Activated CD8-positive, alpha-beta T cell treated with anti-CD3 and anti-CD28 coated beads, Interleukin-2, amount 10 ng/mL, durations not matched to agents 7 days and 5 days (primary cell): ENCODE results near the gene TELO2. TPM values are rescaled to one million over a fixed set of nuclear protein-coding genes. Genes with fewer than 3 reads are reported as not detected.
"Not testable (repeated sequence)": the region's sequence is repeated elsewhere in the genome, so short reads cannot be mapped to it uniquely, and the experiment has no call there.

Source experiments
- ATAC-seq: fragments of 150-1000 bp; cut with Tn5 transposase; one replicate; pipeline ENCODE4 v1.10.0; 2021; ENCODE audit warnings: moderate library complexity
- CTCF ChIA-PET: fragments of 350-600 bp; sonication (Branson Sonifier 250); formaldehyde crosslinking; loops from one replicate; lab custom pipeline; 2021; ENCODE audit warnings: antibody characterized with exemption; lab: Charles Lee
- POLR2A ChIA-PET: fragments of 350-600 bp; sonication (Branson Sonifier 250); formaldehyde crosslinking; loops from one replicate; lab custom pipeline; 2021; ENCODE audit warnings: antibody characterized with exemption; lab: Charles Lee
- DNase-seq: peaks from one replicate; pipeline ENCODE4 v3.0.0-alpha.2; 2020
- H3K27ac Mint-ChIP-seq: one replicate; pipeline ENCODE4 v1.8.0; 2021; ENCODE audit warnings: mild to moderate bottlenecking, mixed read lengths
- H3K27me3 Mint-ChIP-seq: one replicate; pipeline ENCODE4 v1.8.0; 2021; ENCODE audit warnings: low read depth, mixed read lengths
- H3K36me3 Mint-ChIP-seq: one replicate; pipeline ENCODE4 v1.8.0; 2021; ENCODE audit warnings: low read depth, mixed read lengths
- H3K4me1 Mint-ChIP-seq: one replicate; pipeline ENCODE4 v1.8.0; 2021; ENCODE audit warnings: low read depth, mixed read lengths
- H3K4me3 Mint-ChIP-seq: one replicate; pipeline ENCODE4 v1.8.0; 2021; ENCODE audit warnings: mild to moderate bottlenecking, mixed read lengths
- H3K9me3 Mint-ChIP-seq: one replicate; pipeline ENCODE4 v1.8.0; 2022; ENCODE audit warnings: mixed read lengths; ENCODE audit not compliant: insufficient read depth
- total RNA-seq, 2 experiments: library from RNA; stranded (reverse); gene quantifications; one replicate each; pipeline ENCODE4 v1.2.3, GENCODE V29; 2021

The TELO2 gene
- total RNA-seq, 2 experiments from 2014 or later, result 70.1 to 73.3 TPM

DNA sequence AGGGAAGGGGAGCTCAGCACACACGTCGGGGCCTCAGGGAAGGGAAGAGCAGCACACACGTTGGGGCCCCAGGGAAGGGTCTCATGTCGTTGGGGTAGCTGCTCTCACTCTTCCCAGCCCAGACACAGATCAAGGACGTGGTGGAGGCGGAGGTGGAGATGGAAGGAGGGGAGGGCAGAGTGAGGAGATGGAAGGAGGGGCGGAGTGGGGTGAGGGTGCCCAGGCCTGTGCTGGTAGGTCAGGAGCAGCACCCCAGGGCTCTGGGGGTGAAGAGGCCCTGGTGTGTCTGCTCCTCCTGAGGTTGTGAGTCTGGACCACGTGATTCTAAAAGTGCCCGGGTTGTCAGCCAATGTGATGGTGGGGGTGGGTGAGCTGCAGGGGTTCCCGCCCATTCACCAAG lies 33.2 kb upstream of the TELO2 start:
- DNase-seq, result no peak
- Mint-ChIP-seq H3K4me1 (peaks cover 4% of the 10 kb centered on the region), H3K36me3 (no peaks in the 10 kb centered on the region), H3K27ac (no peak overlapping the region), H3K27me3 (no peaks in the 10 kb centered on the region), H3K4me3 (no peak overlapping the region), H3K9me3 (no peaks in the 10 kb centered on the region)
- ChIA-PET POLR2A (no interaction called here), CTCF (interaction anchor here (0.5 to 0.6 kb wide), 2 partner anchors 80 to 470 kb away, joined by 3 read pairs; no protein-coding TSS in a partner anchor)
- ATAC-seq, result no peak

DNA sequence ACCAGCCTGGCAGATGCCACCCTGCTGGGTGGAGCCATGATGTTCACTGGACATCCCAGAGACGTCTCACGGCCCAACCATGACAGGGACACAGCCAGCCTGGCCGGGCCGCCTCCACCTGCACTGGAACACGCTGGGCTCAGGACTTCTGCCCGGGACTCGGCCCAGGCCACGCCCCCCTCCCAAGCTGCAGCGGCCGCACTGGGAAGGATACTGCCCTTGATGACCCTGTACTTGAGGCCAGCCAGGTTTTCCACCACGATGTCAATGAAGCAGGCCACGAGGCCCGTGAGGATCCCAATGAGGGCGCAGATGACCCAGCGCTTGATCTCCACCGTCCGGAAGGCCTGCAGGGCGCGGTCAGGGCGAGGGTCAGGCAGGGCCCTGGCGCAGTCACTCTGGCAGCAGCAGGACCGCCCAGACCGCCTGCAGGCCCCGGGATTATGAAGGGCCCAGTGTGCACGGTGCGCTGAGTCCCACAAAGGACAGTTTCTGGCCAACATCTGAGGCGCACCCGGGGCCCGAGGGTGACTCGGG lies 32.5 kb upstream of the TELO2 start:
- no peak overlapping the region for H3K4me3 Mint-ChIP-seq
- CTCF ChIA-PET, result no interaction called here
- no peak overlapping the region for H3K27ac Mint-ChIP-seq
- H3K36me3 Mint-ChIP-seq, result no peaks in the 10 kb centered on the region
- H3K9me3 Mint-ChIP-seq, result no peaks in the 10 kb centered on the region
- ATAC-seq (no peak), DNase-seq (no peak)
- POLR2A ChIA-PET, result no interaction called here
- peaks cover 4% of the 10 kb centered on the region for H3K4me1 Mint-ChIP-seq
- H3K27me3 Mint-ChIP-seq, result no peaks in the 10 kb centered on the region

DNA sequence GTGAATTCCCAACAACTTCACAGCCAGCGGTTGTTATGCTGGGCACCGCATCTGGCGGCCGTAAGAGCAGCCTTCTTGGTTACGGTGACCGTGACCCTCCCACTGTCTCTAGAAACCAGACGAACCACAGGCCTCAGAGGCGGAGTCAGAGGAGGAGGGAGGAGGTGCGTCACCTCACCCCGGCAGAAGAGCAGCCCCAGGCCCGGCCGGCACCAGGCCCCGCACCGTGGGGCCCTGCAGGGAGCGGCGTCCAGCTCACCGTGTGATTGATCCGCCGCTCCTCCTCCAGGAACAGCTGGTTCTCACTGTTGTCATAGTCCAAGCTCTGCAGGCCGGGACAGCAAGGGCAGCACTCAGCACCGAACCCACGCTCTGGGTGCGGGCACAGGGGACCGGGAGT lies 32.0 kb upstream of the TELO2 start:
- CTCF ChIA-PET, result no interaction called here
- no peaks in the 10 kb centered on the region for H3K36me3 Mint-ChIP-seq

DNA sequence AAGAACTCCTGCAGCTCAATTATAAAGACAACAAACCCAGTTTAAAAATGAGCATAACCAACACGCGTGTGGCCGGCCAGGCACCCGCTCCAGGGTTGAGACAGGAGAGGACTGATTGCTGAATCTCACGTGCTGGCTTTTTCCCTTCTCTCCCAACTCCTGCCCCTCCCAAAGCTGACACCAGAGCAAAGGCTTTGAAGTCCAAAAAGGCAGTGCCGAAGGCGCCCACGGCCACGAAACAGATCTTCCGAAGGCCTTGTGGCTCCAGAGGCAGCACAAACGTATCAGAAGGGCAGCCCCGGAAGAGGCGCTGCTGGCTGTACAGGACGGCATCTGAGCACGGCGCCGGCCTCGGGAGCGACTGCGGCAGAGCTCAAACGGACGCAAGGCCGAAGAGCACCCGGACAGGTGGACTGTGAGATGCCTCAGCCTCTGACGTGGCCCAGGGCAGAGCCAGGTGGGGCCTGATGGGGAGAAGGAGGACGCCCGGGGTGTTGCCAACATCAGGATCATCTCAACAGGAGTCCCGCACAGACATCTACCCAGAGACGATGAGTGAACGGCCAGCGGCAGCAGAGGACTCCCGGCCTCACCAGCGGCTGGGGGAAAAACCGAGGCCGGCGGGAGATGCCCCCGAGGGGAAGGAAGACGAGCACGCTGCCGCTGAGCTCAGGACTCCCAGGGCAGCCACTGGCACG lies 28.8 kb upstream of the TELO2 start:
- ChIA-PET POLR2A (no interaction called here), CTCF (interaction anchor here (0.7 to 1.1 kb wide), 2 partner anchors 9 to 242 kb away, joined by 3 to 6 read pairs; no protein-coding TSS in a partner anchor)
- Mint-ChIP-seq H3K27ac (no peak overlapping the region), H3K36me3 (no peaks in the 10 kb centered on the region), H3K27me3 (no peaks in the 10 kb centered on the region), H3K9me3 (no peaks in the 10 kb centered on the region), H3K4me1 (no peaks in the 10 kb centered on the region), H3K4me3 (no peak overlapping the region)
- ATAC-seq, result no peak
- DNase-seq, result no peak

More for the DNA sequence above, 32.0 kb upstream of the TELO2 start:
- Mint-ChIP-seq H3K27me3 (no peaks in the 10 kb centered on the region), H3K27ac (no peak overlapping the region), H3K4me3 (no peak overlapping the region), H3K4me1 (peaks cover 4% of the 10 kb centered on the region), H3K9me3 (no peaks in the 10 kb centered on the region)
- no peak for ATAC-seq
- POLR2A ChIA-PET, result no interaction called here
- no peak for DNase-seq

DNA sequence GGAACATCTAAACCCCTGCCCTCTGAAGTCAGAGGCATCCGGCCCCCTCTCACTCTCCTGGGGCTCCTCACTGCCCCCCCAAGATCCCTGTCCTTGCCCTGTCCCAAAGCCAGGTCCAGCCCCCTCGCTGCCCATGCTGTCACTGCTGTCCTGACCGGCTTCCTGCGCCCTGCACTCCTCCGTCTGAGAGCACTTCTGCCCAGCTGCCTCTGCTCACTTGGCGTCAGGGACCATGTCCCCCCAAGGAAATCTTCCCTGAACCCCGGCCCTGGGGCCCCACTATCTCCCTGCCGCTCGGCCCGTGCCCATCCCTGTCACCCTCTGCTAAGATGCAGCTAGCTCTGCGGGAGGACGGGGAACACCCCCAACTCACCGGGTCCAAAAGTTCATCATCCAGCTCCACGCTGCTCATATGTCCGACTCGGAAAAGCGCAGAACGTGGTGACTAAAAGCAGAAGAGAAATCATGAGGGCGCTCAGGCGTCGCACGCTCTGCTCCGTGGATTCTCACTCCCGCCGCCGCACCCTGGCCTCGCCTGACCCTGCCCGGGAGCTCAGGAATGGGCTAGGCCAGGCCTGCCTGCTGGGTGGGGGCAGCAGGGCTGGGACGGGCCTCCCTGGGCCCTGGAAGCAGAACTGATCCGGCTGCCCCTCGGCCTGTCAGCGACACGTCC lies 28.1 kb upstream of the TELO2 start:
- H3K4me1 Mint-ChIP-seq, result peaks cover 2% of the 10 kb centered on the region

DNA sequence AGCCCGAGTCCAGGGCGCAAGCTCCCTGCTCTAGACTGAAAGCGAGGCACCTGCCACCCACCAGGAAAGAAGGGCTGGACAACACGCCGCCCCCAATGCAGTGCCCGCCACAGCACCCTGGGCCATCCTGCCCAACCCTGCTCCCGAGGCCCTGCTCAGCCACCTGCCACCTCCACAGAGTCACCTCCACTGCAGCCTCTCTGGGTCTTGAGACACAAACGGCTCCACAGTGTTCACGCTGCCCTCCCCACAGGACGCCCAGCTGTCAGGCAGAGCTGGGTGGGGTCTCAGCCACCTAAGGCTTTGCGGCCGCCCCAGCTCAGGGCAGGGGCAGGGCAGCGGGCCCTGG lies 27.6 kb upstream of the TELO2 start:
- Mint-ChIP-seq H3K4me3 (no peak overlapping the region), H3K27ac (no peak overlapping the region), H3K27me3 (no peaks in the 10 kb centered on the region), H3K36me3 (no peaks in the 10 kb centered on the region), H3K4me1 (peaks cover 4% of the 10 kb centered on the region), H3K9me3 (no peaks in the 10 kb centered on the region)
- ATAC-seq (no peak), DNase-seq (no peak)
- CTCF ChIA-PET, result no interaction called here
- POLR2A ChIA-PET, result no interaction called here

More for the DNA sequence above, 28.1 kb upstream of the TELO2 start:
- ChIA-PET CTCF (no interaction called here), POLR2A (no interaction called here)
- H3K36me3 Mint-ChIP-seq, result no peaks in the 10 kb centered on the region
- no peak overlapping the region for H3K4me3 Mint-ChIP-seq
- H3K27me3 Mint-ChIP-seq, result no peaks in the 10 kb centered on the region
- ATAC-seq, result no peak
- H3K9me3 Mint-ChIP-seq, result no peaks in the 10 kb centered on the region
- no peak for DNase-seq
- H3K27ac Mint-ChIP-seq, result no peak overlapping the region

DNA sequence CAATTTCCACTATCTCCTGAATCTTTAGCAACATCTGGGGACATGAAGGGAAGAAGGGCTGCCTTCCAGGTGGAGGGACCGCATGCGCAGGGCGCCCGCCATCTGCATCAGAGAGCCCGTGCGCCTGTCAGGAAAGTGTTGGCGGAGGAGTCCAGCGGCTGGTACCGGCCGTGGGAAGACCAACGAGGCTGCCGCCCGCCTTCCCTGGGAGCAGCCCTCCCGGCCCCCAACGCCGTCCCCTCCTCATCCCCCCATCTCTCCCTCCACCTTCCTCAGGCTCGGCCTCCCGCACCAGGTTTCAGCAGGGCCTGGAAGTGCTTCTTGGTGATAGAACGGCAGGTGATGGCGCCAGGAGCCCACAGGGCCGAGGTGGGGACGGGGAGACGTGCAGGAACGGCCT lies 27.1 kb upstream of the TELO2 start:
- Mint-ChIP-seq H3K36me3 (no peaks in the 10 kb centered on the region), H3K4me1 (peaks cover 4% of the 10 kb centered on the region), H3K4me3 (no peak overlapping the region), H3K27me3 (no peaks in the 10 kb centered on the region), H3K9me3 (no peaks in the 10 kb centered on the region), H3K27ac (no peak overlapping the region)
- ATAC-seq (no peak), DNase-seq (no peak)
- POLR2A ChIA-PET, result no interaction called here
- CTCF ChIA-PET, result no interaction called here

DNA sequence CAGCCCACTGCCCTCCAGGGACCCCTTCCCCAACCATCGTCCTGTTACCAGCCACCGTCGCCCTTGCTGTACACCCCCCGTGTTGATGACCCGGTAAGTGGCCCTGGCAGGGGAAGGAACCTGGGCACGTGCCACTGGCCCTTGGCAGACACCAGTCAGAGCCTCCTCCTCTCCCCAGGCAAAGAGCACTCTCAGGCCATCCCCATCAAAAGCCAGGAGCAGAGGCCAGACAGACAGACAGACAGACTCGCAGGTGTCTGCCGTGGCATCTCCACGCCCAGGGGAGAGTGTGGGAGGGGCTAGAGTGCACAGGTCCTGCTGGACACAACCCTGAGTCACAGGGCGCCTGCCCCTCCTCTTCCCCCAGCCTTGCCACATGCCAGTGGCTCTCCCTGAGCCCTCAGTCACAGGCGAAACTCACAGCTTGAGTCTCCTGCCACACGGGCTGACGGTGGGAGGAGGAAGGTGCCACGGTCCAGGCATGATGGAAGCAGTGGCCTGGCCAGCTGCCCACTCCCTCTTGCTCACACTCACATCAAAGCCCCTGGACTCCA lies 26.1 kb upstream of the TELO2 start:
- ATAC-seq, result no peak
- no peak overlapping the region for H3K27ac Mint-ChIP-seq
- CTCF ChIA-PET, result no interaction called here

DNA sequence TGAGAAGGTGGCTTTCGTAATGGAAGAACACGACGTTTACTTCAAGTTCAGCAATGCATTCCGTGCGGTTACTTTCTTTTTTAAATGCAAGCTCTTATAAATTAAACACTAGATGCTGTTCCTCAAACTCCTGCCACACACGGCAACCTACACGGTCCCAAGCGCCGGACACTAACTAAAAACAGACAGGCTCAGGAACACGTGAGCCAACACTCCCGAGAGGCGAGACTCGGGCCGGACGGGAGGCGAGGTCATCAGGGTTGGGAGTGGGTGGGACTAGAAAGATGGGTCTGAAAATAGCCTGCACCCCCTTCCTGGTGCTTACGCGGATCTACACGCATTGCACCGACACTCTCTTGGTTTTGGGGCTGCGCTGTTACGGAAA lies 24.7 kb upstream of the TELO2 start:
- Mint-ChIP-seq H3K4me1 (peaks cover 12% of the 10 kb centered on the region), H3K27me3 (no peaks in the 10 kb centered on the region), H3K4me3 (no peak overlapping the region), H3K27ac (no peak overlapping the region), H3K36me3 (no peaks in the 10 kb centered on the region), H3K9me3 (no peaks in the 10 kb centered on the region)
- no peak for DNase-seq
- CTCF ChIA-PET, result no interaction called here
- no peak for ATAC-seq
- POLR2A ChIA-PET, result no interaction called here

More for the DNA sequence above, 26.1 kb upstream of the TELO2 start:
- Mint-ChIP-seq H3K27me3 (no peaks in the 10 kb centered on the region), H3K36me3 (no peaks in the 10 kb centered on the region), H3K9me3 (no peaks in the 10 kb centered on the region), H3K4me3 (no peak overlapping the region), H3K4me1 (peaks cover 4% of the 10 kb centered on the region)
- DNase-seq, result no peak
- POLR2A ChIA-PET, result no interaction called here

DNA sequence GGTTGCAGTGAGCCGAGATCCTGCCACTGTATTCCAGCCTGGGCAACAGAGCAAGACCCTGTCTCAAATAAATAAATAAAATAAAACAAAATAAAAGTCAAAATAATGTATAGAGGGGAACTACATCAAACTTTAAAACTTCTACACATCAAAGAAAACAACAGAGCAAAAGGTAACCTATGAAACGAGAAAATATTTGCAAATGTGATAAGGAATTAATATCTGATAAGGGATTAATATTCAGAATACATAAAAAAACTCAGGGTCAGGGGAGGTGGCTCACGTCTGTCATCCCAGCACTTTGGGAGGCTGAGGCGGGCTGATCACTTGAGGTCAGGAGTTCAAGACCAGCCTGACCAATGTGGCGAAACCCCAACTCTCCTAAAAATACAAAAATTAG lies 24.0 kb upstream of the TELO2 start:
- ATAC-seq, H3K27me3 Mint-ChIP-seq, H3K36me3 Mint-ChIP-seq, H3K4me3 Mint-ChIP-seq, H3K27ac Mint-ChIP-seq, CTCF ChIA-PET, POLR2A ChIA-PET, H3K9me3 Mint-ChIP-seq, DNase-seq: not testable (repeated sequence)
- H3K4me1 Mint-ChIP-seq, result peaks cover 14% of the 10 kb centered on the region

DNA sequence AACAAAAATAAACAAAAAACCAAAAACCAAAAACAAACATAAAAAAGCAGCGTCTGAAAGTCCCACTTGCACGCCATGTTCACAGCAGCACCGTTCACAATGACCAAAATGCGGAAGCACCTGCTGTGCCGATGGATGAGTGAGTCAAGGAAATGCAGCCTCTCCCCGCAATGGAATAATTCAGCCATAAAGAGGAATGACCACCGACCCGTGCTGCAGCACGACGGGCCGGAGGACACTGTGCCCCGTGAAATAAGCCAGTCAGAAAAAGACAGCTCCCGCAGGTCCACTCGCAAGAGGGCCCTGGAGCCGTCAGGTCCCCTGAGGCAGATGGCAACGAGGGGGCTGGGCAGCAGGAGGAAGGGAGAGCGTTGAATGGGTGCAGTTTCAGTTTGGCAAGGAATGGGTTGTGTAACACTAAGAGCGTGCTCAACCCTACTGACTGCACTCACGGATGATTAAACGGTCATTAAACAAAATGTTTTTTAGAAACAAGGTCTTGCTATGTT lies 23.4 kb upstream of the TELO2 start:
- DNase-seq (no peak), ATAC-seq (no peak)
- POLR2A ChIA-PET, result interaction anchor here (1.3 kb wide), 1 partner anchor 22 kb away, joined by 3 read pairs; no protein-coding TSS in a partner anchor
- no peak overlapping the region for H3K4me3 Mint-ChIP-seq
- no peaks in the 10 kb centered on the region for H3K27me3 Mint-ChIP-seq
- peaks cover 15% of the 10 kb centered on the region for H3K4me1 Mint-ChIP-seq
- no peak overlapping the region for H3K27ac Mint-ChIP-seq
- CTCF ChIA-PET, result no interaction called here
- no peaks in the 10 kb centered on the region for H3K36me3 Mint-ChIP-seq
- no peaks in the 10 kb centered on the region for H3K9me3 Mint-ChIP-seq
